T-cell (primary cell): ENCODE measurements around the gene KLHL35. TPM values are rescaled to one million over a fixed set of nuclear protein-coding genes. Genes with fewer than 3 reads are reported as not detected.

Experiments used
- ATAC-seq, 4 experiments: fragments of 200-7000 bp in 3 of 4; fragments of 150-1000 bp in 1 of 4; cut with Tn5 transposase; replicated peaks in 1 of 4; 1 replicate in 3 of 4; 2 replicates in 1 of 4; pipeline ENCODE4 v1.10.0; 2021; ENCODE audit warnings: moderate library complexity in 3 of 4, mild to moderate bottlenecking in 2 of 4, moderate number of reproducible peaks in 1 of 4
- CTCF ChIA-PET, 2 donors: fragments of 300-600 bp; sonication (Branson Sonifier 250); formaldehyde crosslinking; loops; one replicate each; lab custom pipeline; 2022; ENCODE audit warnings: antibody characterized with exemption in 2 of 2; lab: Charles Lee
- POLR2A ChIA-PET, 2 donors: fragments of 300-600 bp; sonication (Branson Sonifier 250); formaldehyde crosslinking; loops; one replicate each; lab custom pipeline; 2022; ENCODE audit warnings: antibody characterized with exemption in 2 of 2; lab: Charles Lee
- DNase-seq, 35 experiments: peaks; one replicate each; pipeline versions ENCODE4 v3.0.0 to v3.0.0-alpha.2; 2013 to 2023
- H3K27ac ChIP-seq: one replicate; pipeline ENCODE4 v1.5.1; 2013; ENCODE audit warnings: low read length
- H3K27me3 ChIP-seq, 2 experiments: replicated peaks in 1 of 2; 1 replicate in 1 of 2; 2 replicates in 1 of 2; pipeline versions ENCODE4 v1.6.1 to v1.7.0; 2013; ENCODE audit warnings: low read length in 1 of 2, mixed read lengths in 1 of 2; ENCODE audit not compliant: control insufficient read depth in 2 of 2, insufficient read depth in 2 of 2; ENCODE audit errors: extremely low read depth in 1 of 2
- H3K36me3 ChIP-seq, 2 donors: 1 replicate in 1 of 2; 2 replicates in 1 of 2; pipeline versions ENCODE4 v1.6.1 to v1.7.0; 2013; ENCODE audit warnings: low read length in 1 of 2; ENCODE audit not compliant: control insufficient read depth in 2 of 2, insufficient read depth in 1 of 2; ENCODE audit errors: extremely low read depth in 1 of 2
- H3K4me1 ChIP-seq, 2 experiments: 1 replicate in 1 of 2; 2 replicates in 1 of 2; pipeline versions ENCODE4 v1.6.1 to v1.7.0; 2013; ENCODE audit warnings: low read length in 2 of 2, mixed read lengths in 1 of 2; ENCODE audit not compliant: insufficient read depth in 2 of 2, control insufficient read depth in 1 of 2; ENCODE audit errors: extremely low read depth in 1 of 2
- H3K4me3 ChIP-seq, 2 donors: 1 replicate in 1 of 2; 2 replicates in 1 of 2; pipeline versions ENCODE4 v1.5.1 to v1.7.0; 2013; ENCODE audit warnings: mild to moderate bottlenecking in 2 of 2, low read length in 1 of 2, moderate library complexity in 1 of 2; ENCODE audit not compliant: control insufficient read depth in 1 of 2; ENCODE audit errors: extremely low read depth in 1 of 2
- H3K9me3 ChIP-seq: 2 replicates; pipeline ENCODE4 v1.7.0; 2013
- H3K27ac Mint-ChIP-seq, 2 donors: one replicate each; pipeline ENCODE4 v1.8.0; 2020 to 2021; ENCODE audit warnings: mild to moderate bottlenecking in 2 of 2, mixed read lengths in 2 of 2
- H3K27me3 Mint-ChIP-seq, 2 donors: one replicate each; pipeline ENCODE4 v1.8.0; 2021 to 2022; ENCODE audit warnings: mixed read lengths in 2 of 2
- H3K36me3 Mint-ChIP-seq: one replicate; pipeline ENCODE4 v1.8.0; 2021; ENCODE audit warnings: mixed read lengths
- H3K4me1 Mint-ChIP-seq, 3 donors: one replicate each; pipeline ENCODE4 v1.8.0; 2020 to 2022; ENCODE audit warnings: mixed read lengths in 3 of 3, mild to moderate bottlenecking in 1 of 3
- H3K4me3 Mint-ChIP-seq, 3 donors: one replicate each; pipeline ENCODE4 v1.8.0; 2020 to 2022; ENCODE audit warnings: mild to moderate bottlenecking in 3 of 3, mixed read lengths in 3 of 3, moderate library complexity in 3 of 3
- H3K9me3 Mint-ChIP-seq, 3 donors: one replicate each; pipeline ENCODE4 v1.8.0; 2020 to 2022; ENCODE audit warnings: mixed read lengths in 3 of 3
- WGBS: methylation state at CpG from one replicate; pipeline ENCODE4 v1.1.5; 2013; ENCODE audit warnings: missing lambda C conversion rate; ENCODE audit not compliant: insufficient coverage; 5-methylcytosine and 5-hydroxymethylcytosine counted together
- total RNA-seq, 35 experiments: library from RNA in 6 of 35; stranded (reverse) in 6 of 35; fragments of 120-200 nt in 1 of 35; gene quantifications; one replicate each; pipeline versions ENCODE4 v1.2.1 to v1.2.4 and lab custom pipeline; 2013 to 2026

The KLHL35 gene
- total RNA-seq, 5 donors from 2014 or later (not counting 1 experiment from before 2014, with no cell fraction given): 0.33 to 2.9 (median 1.5) TPM

DNA sequence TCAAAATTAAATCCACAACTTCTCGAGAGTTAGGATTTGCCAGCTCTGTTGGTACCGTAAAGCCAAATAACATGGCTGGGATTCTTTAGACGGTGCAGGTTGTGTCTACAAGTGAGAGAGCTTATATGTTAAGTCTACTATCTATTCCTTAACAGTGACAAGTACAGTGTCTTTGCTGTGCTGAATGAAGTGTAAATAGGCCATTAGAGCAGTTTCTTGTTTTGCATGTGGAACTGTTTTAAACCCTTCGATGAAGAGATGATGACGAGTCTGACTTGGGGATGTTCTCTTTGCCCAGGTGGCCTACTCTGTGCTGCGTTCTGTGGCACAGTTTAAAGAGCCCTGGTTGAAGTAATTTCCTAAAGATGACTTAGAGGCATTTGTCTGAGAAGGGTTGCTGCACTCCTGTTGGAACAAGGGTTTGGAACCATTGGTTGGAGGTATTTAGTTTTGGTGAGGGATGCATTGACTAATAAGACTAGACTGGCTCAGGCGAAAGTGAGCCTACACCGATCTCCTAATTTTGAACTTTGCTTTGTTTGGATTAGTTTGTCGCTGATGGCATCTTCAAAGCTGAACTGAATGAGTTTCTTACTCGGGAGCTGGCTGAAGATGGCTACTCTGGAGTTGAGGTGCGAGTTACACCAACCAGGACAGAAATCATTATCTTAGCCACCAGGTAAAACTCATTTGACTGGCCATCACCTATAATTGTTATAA is 32.7 kb downstream of the KLHL35 start:
- peak overlapping the region; percentile 97 to 98 for H3K27ac Mint-ChIP-seq
- DNase-seq: peak in 5 of 35 experiments; percentile 8 to 49 (median 19)
- Histone ChIP-seq H3K4me1 (peaks cover 19 to 36% of the 10 kb centered on the region in 2 experiments), H3K4me3 (peak overlapping the region; percentile 90 to 97), H3K9me3 (no peaks in the 10 kb centered on the region), H3K27ac (peak overlapping the region; percentile 94), H3K27me3 (peaks cover 0 to 3% of the 10 kb centered on the region in 2 experiments), H3K36me3 (peaks cover 17 to 46% of the 10 kb centered on the region in 2 donors)
- no peaks in the 10 kb centered on the region for H3K27me3 Mint-ChIP-seq
- ChIA-PET POLR2A (interaction anchor here (0.5 to 0.6 kb wide), 4 partner anchors 43 to 1042 kb away, joined by 3 to 7 read pairs (median 3); no protein-coding TSS in a partner anchor), CTCF (interaction anchor here (0.6 to 1.7 kb wide), 9 partner anchors 9 to 159 kb away, joined by 3 to 7 read pairs (median 3); partner anchors contain the start of gene TPBGL (in 1 of the 2))
- no peaks in the 10 kb centered on the region for H3K9me3 Mint-ChIP-seq
- H3K36me3 Mint-ChIP-seq: peaks cover 39% of the 10 kb centered on the region
- peak; percentile 13 to 25 (median 18) for ATAC-seq
- WGBS: 0% methylated on average over 3 of the region's 11 CpGs
- H3K4me1 Mint-ChIP-seq: peaks cover 45 to 49% (median 47%) of the 10 kb centered on the region in 3 donors
- peak overlapping the region; percentile 96 to 99 (median 96) for H3K4me3 Mint-ChIP-seq

DNA sequence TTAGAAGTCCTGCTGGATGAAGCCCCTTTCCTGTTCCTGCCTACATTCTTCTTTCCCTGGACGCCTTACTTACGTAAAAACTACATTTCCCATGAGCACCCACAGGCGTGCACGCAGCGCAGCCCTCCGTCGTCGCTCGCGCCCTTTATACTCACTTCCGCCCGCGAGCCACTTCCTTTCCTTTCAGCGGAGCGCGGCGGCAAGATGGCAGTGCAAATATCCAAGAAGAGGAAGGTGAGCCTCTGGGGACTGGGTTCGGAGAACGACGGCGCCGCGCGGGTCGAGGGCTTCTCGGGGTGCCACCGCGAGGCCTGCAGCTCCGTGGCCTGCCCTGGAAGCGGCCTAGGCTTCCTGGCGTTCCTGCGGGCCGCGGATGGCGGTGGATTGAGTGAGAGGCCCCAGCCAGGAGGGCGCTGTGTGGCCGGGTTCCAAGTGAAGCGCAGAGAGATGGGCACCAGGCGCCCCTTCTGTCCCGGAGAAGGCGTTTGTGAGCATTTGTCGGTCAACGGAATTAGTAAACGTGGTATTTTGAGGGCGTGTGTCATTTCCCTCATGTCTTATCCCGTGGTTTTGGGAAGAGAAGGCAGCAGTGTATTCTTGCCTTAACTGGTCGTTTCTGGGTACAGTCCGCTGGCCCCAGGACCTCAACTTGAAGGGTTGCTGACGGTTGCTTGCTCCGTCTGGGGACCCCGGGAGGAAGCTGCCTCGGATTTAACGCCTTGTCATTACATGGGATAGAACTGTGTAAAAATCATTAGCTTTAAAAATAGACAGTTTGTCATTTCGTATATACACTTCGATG is 33.5 kb downstream of the KLHL35 start, which contains the start of gene RPS3:
TSS of gene RPS3 (plus strand) at position 175 of the 802 bp plus-strand sequence. CDS start at position 205, 30 bp downstream.
- Mint-ChIP-seq H3K36me3 (peaks cover 36% of the 10 kb centered on the region), H3K9me3 (no peaks in the 10 kb centered on the region), H3K27me3 (no peaks in the 10 kb centered on the region), H3K4me3 (peak within 1 kb of the TSS; percentile 96 to 99 (median 96)), H3K27ac (peak within 1 kb of the TSS; percentile 97 to 98), H3K4me1 (peaks cover 45 to 47% (median 46%) of the 10 kb centered on the region in 3 donors)
- peak within 1 kb of the TSS; percentile 94 for H3K27ac ChIP-seq
- peaks cover 19 to 36% of the 10 kb centered on the region in 2 experiments for H3K4me1 ChIP-seq
- ChIA-PET POLR2A (interaction anchor here (0.5 to 0.7 kb wide), 4 partner anchors 136 to 1043 kb away, joined by 3 to 7 read pairs (median 4); no protein-coding TSS in a partner anchor), CTCF (interaction anchor here (0.6 to 1.7 kb wide), 6 partner anchors 9 to 158 kb away, joined by 3 to 7 read pairs (median 4); partner anchors contain the start of gene TPBGL (in 1 of the 2))
- peak; percentile 88 to 94 (median 94) for ATAC-seq
- under 1% methylated on average over 38 of the region's 55 CpGs for whole genome bisulfite sequencing
- peak within 1 kb of the TSS; percentile 90 to 97 for H3K4me3 ChIP-seq
- peaks cover 13 to 38% of the 10 kb centered on the region in 2 donors for H3K36me3 ChIP-seq
- H3K27me3 ChIP-seq: peaks cover 0 to 3% of the 10 kb centered on the region in 2 experiments
- no peaks in the 10 kb centered on the region for H3K9me3 ChIP-seq
- peak; percentile 78 to 93 (median 86) for DNase-seq

DNA sequence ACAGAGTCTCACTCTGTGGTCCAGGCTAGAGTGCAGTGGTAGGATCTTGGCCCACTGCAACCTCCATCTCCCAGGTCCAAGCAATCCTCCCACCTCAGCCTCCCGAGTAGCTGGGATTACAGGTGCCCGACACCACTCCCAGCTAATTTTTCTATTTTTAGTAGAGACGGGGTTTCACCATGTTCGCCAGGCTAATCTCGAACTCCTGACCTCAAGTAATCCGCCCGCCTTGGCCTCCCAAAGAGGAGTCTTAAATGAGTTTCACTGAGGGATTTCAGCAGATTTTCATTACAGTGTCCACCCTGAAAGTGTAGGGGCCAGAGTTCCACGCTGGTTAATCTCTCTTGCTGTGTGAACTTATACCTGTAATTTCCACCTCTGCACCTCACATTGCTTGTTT is 34.1 kb downstream of the KLHL35 start:
- Mint-ChIP-seq H3K36me3 (peaks cover 29% of the 10 kb centered on the region), H3K4me3 (peak overlapping the region; percentile 96 to 99 (median 96)), H3K27ac (peak overlapping the region; percentile 97 to 98), H3K27me3 (no peaks in the 10 kb centered on the region), H3K9me3 (no peaks in the 10 kb centered on the region), H3K4me1 (peaks cover 39 to 43% (median 40%) of the 10 kb centered on the region in 3 donors)
- ATAC-seq (peak in 2 of 4 experiments; percentile 1 to 3), DNase-seq (no peak)
- no peak overlapping the region for H3K4me3 ChIP-seq
- H3K9me3 ChIP-seq: no peaks in the 10 kb centered on the region
- H3K36me3 ChIP-seq: peaks cover 11 to 32% of the 10 kb centered on the region in 2 donors
- 84% methylated on average over 5 of the region's 8 CpGs for WGBS
- ChIA-PET POLR2A (interaction anchor here in 1 of 2 donors (0.7 kb wide), 1 partner anchor 983 kb away, joined by 5 read pairs; no protein-coding TSS in a partner anchor), CTCF (interaction anchor here in 1 of 2 donors (1.7 kb wide), 1 partner anchor 10 kb away, joined by 7 read pairs; no protein-coding TSS in a partner anchor)
- H3K27me3 ChIP-seq: peaks cover 0 to 3% of the 10 kb centered on the region in 2 experiments
- peaks cover 16 to 33% of the 10 kb centered on the region in 2 experiments for H3K4me1 ChIP-seq
- H3K27ac ChIP-seq: peak overlapping the region; percentile 94

DNA sequence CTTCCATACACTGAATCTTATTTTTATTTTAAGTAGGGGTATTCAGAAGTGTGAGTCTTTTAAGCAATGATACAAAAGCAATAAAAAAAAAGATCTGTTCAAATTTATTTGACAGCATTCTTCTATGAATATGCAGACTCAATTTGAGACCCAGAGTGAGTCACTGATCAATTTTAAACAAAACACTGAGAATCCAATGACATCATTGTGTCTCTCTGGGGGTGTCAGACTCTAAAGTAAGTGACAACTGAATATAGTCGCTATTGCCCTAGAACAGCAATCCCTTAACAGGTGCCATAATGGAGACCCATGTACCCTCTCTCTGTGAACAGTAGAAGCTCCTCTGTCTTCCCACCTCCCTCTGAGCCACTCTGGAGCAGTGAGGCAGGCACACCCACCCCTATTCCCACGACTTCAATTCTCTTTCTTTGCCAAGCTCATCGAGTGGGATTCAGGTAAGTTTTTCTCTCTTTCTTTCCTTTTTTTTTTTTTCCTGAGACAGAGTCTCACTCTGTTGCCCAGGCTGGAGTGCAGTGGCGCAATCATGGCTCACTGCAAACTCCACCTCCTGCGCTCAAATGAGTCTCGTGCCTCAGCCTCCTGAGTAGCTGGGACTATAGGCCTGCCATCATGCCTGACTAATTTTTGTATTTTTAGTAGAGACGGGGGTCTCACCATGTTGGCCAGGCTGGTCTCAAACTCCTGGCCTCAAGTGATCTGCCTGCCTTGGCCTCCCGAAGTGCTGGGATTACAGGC is 38.7 kb downstream of the KLHL35 start:
- Mint-ChIP-seq H3K9me3 (no peaks in the 10 kb centered on the region), H3K27ac (no peak overlapping the region), H3K36me3 (no peaks in the 10 kb centered on the region), H3K4me1 (peaks cover 2 to 3% (median 3%) of the 10 kb centered on the region in 3 donors), H3K4me3 (no peak overlapping the region), H3K27me3 (peaks cover 0 to 1% of the 10 kb centered on the region in 2 donors)
- no peaks in the 10 kb centered on the region for H3K9me3 ChIP-seq
- ChIA-PET CTCF (interaction anchor here in 1 of 2 donors (0.6 to 0.7 kb wide), 2 partner anchors 15 to 32 kb away, joined by 9 to 13 read pairs; no protein-coding TSS in a partner anchor), POLR2A (interaction anchor here in 1 of 2 donors (0.7 kb wide), 1 partner anchor 119 kb away, joined by 3 read pairs; no protein-coding TSS in a partner anchor)
- peaks cover 0 to 9% of the 10 kb centered on the region in 2 experiments for H3K27me3 ChIP-seq
- no peak for DNase-seq
- peaks cover 0 to 5% of the 10 kb centered on the region in 2 experiments for H3K4me1 ChIP-seq
- 77% methylated on average over 4 of the region's 8 CpGs for WGBS
- no peaks in the 10 kb centered on the region for H3K36me3 ChIP-seq
- H3K4me3 ChIP-seq: no peak overlapping the region
- no peak for ATAC-seq
- H3K27ac ChIP-seq: no peak overlapping the region

DNA sequence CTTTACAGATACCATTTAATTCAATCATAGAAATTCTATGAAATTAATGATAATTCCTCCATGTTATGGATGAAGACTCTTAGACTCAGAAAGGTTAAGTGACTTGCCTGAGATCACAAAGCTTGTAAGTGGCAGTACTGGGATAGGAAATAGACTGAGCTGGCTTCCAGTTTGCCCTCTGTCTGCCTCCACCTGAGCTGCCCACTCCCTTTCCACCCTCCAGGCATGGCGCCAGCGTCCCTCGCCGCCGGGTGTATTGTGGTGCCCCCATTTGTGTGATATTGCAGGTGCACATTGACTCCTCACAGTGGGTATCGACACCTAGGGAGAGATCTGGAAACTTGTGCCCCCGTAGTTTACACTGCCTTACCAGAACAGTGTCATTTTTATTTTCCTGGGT is 43.1 kb downstream of the KLHL35 start:
- Mint-ChIP-seq H3K4me1 (no peaks in the 10 kb centered on the region), H3K9me3 (no peaks in the 10 kb centered on the region), H3K36me3 (no peaks in the 10 kb centered on the region), H3K4me3 (no peak overlapping the region), H3K27me3 (peaks cover 0 to 1% of the 10 kb centered on the region in 2 donors), H3K27ac (no peak overlapping the region)
- Histone ChIP-seq H3K4me1 (peaks cover 0 to 8% of the 10 kb centered on the region in 2 experiments), H3K4me3 (no peak overlapping the region), H3K27me3 (peaks cover 0 to 19% of the 10 kb centered on the region in 2 experiments), H3K27ac (no peak overlapping the region), H3K36me3 (no peaks in the 10 kb centered on the region), H3K9me3 (no peaks in the 10 kb centered on the region)
- DNase-seq (no peak), ATAC-seq (no peak)
- ChIA-PET CTCF (interaction anchor here (0.6 to 2.6 kb wide), 13 partner anchors 10 to 1337 kb away, joined by 3 to 14 read pairs (median 5); no protein-coding TSS in a partner anchor), POLR2A (interaction anchor here in 1 of 2 donors (0.5 kb wide), 1 partner anchor 480 kb away, joined by 3 read pairs; no protein-coding TSS in a partner anchor)
- WGBS: 100% methylated on average over 2 of the region's 7 CpGs
